GM18505 (cell line): ENCODE results near the gene MUTYH.
"Not testable (repeated sequence)": the region's sequence is repeated elsewhere in the genome, so short reads cannot be mapped to it uniquely, and the experiment has no call there.

ENCODE experiments used
- ATAC-seq: cut with Tn5 transposase; IDR thresholded peaks from one replicate; pipeline ENCODE4 v1.9.1; 2021; ENCODE audit not compliant: unreplicated experiment
- POLR2A ChIP-seq: IDR thresholded peaks from 4 replicates; pipeline ENCODE4 v1.6.1; 2011; ENCODE audit warnings: borderline replicate concordance; ENCODE audit not compliant: insufficient read depth, insufficient read length; ENCODE audit errors: extremely low read depth

The MUTYH gene

DNA sequence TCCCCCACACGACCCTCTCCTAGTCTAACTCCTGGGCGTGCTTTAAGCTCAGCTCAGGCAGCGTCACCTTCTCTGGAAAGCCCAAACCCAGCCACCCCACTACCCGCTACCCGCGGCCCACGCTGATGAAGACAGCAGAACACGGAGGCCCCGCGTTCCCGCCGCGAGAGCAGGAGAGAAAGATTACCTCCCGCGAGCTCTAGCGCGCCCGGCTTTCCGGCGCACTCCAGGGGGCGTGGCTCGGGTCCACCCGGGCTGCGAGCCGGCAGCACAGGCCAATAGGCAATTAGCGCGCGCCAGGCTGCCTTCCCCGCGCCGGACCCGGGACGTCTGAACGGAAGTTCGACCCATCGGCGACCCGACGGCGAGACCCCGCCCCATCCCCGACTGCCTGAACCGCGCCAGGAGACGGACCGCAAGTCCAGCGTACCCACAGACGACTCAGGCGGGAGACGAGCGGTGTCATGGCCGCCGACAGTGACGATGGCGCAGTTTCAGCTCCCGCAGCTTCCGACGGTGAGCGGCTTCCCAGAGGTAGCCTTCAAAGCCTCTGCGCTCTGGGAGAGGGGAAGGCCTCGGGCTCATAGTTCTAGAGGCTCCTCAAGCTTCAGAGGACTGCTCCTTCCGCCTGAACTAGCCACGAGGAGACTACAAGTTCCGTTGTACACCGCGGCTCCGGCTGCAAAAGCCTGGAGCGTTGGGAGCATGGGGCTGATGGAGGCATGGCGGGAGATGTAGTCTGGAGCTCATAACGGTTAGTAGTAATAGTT is at the start of gene MUTYH, which contains the start of gene TOE1:
MUTYH (minus strand) TSS at position 652 of the 770 bp plus-strand sequence. CDS start 5,935 bp downstream, outside the sequence.
TOE1 (plus strand) TSS at position 382 of the 770 bp plus-strand sequence; CDS start at position 465, 83 bp downstream.
- ATAC-seq = peak; percentile 84
- peak; percentile 88 for TF ChIP-seq POLR2A

DNA sequence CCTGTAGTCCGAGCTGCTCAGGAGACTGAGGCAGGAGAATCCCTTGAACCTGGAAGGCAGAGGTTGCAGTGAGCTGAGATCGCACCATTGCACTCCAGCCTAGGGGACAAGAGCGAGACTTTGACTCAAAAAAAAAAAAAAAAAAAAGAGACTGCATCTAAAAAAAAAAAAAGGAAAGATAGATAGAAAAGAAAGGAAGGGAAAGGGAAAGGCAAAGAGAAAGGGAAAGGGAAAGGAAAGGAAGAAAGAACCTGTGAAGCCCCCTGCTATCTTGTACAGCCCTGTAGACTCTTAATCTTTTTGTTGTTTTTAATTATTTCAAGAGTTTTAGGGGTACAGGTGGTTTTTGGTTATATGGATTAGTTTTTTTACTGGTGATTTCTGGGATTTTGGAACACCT is 46.0 kb upstream of the MUTYH start:
- no peak for ATAC-seq

DNA sequence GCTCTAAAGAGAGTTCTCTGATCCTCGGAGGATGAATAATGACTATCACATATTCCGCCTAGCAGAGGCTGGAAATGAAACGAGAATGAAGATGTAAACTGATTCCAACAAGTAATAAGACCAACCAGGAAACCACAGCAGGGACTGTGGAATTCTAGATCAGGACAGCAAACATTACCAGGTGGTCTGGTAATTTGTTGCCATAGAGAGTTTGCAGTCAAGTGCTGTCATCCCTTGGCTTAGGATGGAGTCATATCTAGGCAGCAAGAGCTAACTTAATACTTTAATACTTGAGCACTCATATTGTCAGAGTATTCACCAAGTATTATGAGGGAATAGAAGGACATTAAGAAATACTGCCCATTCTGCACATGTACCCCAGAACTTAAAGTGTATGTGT is 45.1 kb upstream of the MUTYH start:
- TF ChIP-seq POLR2A = no peak
- ATAC-seq = no peak

More for the DNA sequence above, 46.0 kb upstream of the MUTYH start:
- TF ChIP-seq POLR2A = no peak

DNA sequence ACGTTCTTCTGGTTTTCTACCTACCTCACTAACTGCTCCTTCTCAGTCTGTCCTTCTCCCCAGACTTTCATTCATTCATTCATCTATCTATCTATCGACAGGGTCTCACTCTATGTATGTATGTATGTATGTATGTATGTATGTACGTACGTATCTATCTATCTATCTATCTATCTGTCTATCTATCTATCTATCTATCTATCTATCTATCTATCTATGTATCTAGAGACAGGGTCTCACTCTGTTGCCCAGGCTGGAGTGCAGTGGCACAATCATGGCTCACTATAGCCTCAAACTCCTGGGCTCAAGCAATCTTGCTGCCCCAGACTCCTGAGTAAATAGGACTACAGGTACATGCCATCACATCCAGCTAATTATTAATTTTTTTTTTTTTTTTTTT is 44.0 kb upstream of the MUTYH start:
- not testable (repeated sequence) for ATAC-seq

DNA sequence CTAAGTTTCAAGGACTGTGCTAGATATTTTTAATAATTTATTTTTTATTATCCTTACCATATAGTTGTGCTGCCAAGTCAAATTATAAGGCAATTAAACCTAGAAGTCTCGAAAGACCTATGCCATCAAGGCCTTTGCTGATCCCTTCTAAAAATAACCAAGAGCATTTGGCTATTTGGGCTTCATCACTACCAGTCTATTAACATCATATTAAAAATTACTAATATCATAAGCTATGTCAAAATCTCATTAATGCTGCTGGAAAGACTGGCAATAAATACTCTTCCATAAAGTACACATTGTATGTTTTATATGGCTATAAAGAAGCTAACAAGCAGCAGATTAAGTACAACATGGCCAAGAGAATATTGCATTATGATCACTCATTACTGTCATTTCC is 43.0 kb upstream of the MUTYH start:
- TF ChIP-seq POLR2A = no peak
- no peak for ATAC-seq

DNA sequence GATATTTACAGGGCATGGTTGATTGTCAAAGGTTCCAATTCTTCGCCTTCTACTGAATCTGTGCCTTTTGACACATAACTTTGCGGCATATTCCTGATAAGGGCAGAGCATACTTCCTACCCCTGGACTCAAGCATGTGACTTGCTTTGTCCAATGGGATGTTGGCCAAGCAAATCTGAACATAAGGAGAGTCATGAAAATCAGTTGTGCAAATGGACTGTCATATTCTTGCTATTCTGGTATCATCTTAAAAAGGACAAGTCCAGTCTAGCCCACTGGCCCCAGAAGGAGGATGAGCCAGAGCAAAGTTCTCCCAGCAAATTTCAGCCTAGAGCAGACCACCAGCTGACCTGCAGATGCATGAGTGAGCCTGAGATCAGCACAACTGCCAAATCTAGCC is 41.0 kb upstream of the MUTYH start:
- ATAC-seq = no peak
- no peak for TF ChIP-seq POLR2A

DNA sequence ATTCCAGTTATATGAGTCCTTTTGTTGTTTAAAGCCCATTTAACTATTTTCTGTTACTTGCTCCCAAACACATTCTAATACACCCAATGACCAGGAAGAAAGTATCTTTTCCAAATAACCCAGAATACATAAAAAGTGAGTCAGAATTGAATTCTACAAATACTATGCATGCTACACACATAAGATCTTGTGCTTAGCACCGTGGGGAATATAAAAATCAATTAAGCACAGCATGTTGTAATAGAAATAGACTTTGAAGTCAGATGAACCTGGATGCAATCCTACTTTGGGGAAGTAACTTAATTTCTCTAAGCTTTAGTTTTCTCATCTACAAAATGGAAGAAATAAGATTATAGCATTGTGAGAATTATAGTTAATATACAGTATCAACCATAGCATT is 40.5 kb upstream of the MUTYH start:
- ATAC-seq = no peak
- TF ChIP-seq POLR2A = no peak

DNA sequence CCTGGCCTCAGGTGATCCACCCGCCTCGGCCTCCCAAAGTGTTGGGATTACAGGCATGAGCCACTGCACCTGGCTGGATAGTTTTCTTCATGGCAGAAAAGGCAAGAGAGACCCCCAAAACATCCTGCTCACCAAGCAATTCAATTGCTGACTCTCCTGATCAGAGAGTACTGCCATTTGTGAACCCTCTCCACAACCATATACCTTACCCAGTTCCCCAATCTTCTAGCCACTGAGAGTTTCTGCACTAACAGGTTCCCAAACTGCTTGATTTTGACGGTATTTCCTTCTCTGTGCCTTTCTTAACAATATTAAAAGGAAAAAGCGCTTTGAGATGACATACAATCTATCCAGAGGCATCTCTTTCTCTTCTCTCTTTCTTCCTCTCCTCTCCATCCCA is 39.9 kb upstream of the MUTYH start:
- no peak for TF ChIP-seq POLR2A
- ATAC-seq = no peak

DNA sequence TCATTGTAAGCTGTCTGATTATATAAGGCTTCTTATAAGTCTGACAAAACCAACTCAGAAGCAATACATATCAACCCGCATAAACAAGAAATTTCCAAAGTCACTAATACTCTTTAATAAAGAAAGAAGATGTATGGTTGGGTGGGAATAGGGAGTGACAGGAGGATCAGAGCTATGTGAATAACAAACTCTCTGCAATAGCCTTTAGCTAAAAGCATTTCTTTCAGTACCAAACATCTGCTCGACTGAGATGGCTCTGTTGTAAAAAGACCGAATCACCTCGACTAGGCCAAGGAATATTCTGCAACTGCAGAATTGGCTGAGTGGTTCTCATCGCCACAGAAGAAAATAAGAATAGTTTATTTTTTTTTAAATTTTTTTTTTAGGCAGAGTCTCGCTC is 39.3 kb upstream of the MUTYH start:
- ATAC-seq = no peak
- no peak for TF ChIP-seq POLR2A

DNA sequence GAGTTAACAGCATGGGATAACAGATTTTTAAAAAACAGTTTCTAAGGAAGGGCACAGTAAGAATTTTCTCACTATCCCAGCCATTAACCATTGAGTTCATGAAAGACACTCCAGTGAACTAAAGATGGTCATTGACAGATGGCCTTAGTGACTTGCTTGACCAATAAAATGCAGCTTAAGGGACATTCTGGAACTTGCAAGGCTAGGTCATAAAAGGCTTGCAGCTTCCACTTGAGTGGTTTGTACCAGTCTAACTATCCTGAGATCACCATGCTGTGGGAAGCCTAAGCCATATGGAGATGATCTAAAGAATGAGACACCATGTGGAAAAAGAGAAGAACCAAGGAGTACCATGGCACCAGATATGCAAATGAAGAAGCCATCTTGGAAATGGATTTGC is 37.9 kb upstream of the MUTYH start:
- TF ChIP-seq POLR2A = no peak
- no peak for ATAC-seq

DNA sequence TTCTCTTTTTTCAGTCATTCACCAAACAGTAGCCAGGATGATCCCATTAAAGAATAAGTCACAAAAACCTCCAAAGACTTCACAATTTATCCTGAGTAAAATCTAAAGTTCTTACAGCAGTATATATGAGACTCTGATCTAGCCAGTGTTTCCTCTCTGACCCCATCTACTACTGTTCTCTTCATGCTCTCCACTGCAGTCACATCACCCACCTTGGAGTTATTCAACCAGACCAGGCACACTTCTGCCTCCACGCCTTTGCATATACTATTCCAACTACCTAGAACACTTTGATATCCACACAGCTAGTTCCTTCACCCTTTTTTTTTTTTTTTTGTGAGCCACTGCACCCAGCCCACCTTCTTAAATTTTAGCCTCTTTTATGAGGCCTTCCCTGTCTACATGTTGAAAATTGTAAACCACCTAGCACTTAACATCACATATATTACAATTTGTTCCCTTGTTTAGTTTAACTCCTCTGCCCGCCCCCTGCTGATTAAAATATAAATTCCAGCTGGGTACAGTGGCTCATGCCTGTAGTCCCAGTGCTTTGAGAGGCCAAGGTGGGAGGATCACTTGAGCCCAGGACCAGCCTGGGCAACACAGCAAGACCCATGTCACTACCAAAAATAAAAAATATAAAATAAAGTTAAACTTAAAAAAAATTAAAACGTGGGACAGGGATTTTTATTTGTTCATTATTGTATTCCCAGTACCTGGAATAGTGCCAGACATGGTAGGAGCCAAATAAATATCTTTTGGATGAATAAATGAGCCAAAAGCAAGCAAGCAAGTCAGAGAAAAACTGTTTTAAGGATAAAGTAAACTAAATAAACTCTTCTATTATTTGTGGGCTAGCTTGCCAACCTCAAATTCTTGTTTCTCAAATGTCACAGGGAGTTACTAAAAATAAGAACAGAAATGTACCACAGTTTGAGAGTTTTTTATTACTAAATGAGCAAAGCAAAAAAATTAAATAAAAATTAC is 35.2 kb upstream of the MUTYH start:
- TF ChIP-seq POLR2A = no peak
- no peak for ATAC-seq

DNA sequence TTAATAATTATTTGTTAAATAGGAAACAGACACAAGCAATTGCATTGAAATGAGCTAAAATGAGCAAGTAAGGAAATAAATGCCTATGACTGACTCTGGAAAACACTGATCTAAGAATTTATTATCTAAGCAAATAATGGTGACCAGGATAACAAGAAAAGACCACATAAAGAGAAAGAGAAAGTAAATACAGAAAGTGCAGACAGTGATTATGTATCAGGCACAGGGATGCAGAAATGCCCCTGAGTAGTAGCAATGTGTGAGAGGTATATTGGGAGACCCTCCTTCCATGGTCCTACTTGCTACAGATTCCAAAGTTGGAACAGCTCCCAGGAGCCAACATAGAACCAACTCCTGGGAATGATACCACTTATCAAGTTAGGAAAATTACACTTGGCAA is 33.3 kb upstream of the MUTYH start:
- no peak for TF ChIP-seq POLR2A
- no peak for ATAC-seq

DNA sequence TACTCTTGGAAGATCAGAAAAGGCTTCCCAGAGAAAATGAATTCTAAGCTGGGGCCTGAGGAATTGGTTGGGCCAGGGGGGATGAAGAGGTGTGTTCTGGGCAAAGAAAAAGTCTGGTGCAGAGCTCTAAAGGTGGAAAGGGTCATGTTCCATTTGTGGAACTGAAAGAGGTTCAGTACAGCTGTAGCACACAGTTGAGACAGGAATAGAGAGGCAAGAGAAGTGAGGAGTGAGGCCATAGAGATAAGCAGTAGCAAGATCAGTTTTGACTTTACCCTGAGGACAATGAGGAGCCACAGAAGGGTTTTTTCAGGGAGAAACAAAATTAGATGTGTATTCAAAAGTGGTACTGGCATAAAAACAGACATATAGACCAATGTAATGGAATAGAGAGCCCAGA is 30.3 kb upstream of the MUTYH start:
- ATAC-seq = peak; percentile 61
- TF ChIP-seq POLR2A = no peak

DNA sequence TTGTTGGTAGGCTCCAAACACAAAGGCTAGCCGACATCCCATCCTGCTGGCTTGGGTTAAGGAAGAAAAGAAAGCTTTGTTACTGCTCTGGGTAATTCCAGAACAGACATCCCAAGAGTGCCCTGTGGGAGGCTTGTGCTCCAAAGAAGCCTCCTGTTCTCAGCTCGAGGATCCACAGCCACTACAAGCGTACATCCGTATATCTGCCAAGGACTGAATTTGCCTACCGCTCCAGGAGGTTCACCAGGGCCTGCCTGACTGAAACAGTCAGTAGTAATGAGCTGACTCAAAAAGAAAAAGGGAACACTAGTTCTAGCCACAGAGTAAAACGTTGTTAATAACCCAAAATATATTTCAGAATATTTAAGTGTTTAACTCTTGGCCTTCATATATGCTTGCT is 24.8 kb upstream of the MUTYH start:
- TF ChIP-seq POLR2A = no peak
- no peak for ATAC-seq
